Smooth muscle cell of the brain vasculature (primary cell): ENCODE results near the gene RAB3GAP2.
"Not testable (repeated sequence)": the region's sequence is repeated elsewhere in the genome, so short reads cannot be mapped to it uniquely, and the experiment has no call there.

ENCODE experiments used
- DNase-seq: peaks from one replicate; pipeline ENCODE4 v3.0.0-alpha.2; 2012; ENCODE audit warnings: low read depth, low spot score

RAB3GAP2 gene

GRCh38 chr1:220236278-220236677 is 36.0 kb downstream of the RAB3GAP2 start:
- not testable (repeated sequence) for DNase-seq

- DNase-seq: no peak
Observed at GRCh38 chr1:220235462-220235861, 36.8 kb downstream of the RAB3GAP2 start.

- DNase-seq: no peak
Observed at GRCh38 chr1:220233927-220234326, 38.3 kb downstream of the RAB3GAP2 start.

- no peak for DNase-seq
Observed at GRCh38 chr1:220229771-220230170, 42.5 kb downstream of the RAB3GAP2 start.

- DNase-seq: no peak
Observed at GRCh38 chr1:220227393-220227792, 44.9 kb downstream of the RAB3GAP2 start.

- no peak for DNase-seq
Observed at GRCh38 chr1:220226752-220227151, 45.5 kb downstream of the RAB3GAP2 start.

DNA sequence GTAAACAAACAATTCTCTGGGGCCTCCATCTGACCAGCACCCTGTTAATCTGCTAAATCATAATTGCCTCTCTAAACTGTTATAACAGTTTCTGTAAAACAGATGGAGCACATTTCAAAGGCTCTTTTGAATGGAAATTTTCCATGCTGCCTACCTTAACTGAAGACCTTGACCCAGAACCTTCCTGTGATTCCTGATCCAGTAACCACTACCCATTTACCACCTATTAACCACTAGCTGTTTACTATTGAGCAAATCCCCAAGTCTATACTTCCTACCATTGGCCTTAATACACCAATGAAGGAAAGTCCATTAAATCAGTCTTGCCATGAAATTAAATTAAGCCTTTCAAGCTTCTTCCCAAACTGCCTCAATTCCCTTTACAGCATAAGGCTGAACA is 46.3 kb downstream of the RAB3GAP2 start:
- no peak for DNase-seq

DNA sequence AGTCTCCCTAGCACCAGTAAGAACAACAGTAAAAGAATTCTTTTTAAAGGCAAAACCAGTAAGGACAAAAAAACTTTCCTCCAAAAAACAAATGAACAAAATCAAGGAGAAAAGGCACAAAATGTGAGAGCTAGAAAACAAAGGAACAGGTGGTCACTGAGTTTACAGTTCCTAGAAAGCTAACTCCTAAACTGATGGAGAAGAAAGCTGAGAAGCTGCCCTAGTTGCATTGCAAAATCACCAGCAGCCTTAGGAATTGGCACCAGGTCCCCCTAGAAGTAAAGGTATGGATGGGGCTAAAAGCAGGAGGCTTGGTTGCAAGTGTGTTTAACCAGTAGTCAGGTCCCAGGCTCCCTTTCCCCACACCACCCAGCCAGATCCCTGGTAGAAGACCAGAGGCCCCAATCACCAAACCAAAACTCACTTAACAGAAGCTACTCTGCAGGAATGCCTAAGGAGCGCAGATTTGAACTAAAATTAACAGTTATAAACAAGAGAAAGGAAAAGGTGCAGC is 47.6 kb downstream of the RAB3GAP2 start:
- DNase-seq: no peak

- DNase-seq: no peak
Observed at GRCh38 chr1:220224033-220224432, 48.2 kb downstream of the RAB3GAP2 start.

GRCh38 chr1:220222939-220223338 is 49.3 kb downstream of the RAB3GAP2 start:
- no peak for DNase-seq

- no peak for DNase-seq
Observed at GRCh38 chr1:220221670-220222069, 50.6 kb downstream of the RAB3GAP2 start.

GRCh38 chr1:220221269-220221668 is 51.0 kb downstream of the RAB3GAP2 start:
- no peak for DNase-seq

- not testable (repeated sequence) for DNase-seq
Observed at GRCh38 chr1:220220699-220221040, 51.6 kb downstream of the RAB3GAP2 start.

DNA sequence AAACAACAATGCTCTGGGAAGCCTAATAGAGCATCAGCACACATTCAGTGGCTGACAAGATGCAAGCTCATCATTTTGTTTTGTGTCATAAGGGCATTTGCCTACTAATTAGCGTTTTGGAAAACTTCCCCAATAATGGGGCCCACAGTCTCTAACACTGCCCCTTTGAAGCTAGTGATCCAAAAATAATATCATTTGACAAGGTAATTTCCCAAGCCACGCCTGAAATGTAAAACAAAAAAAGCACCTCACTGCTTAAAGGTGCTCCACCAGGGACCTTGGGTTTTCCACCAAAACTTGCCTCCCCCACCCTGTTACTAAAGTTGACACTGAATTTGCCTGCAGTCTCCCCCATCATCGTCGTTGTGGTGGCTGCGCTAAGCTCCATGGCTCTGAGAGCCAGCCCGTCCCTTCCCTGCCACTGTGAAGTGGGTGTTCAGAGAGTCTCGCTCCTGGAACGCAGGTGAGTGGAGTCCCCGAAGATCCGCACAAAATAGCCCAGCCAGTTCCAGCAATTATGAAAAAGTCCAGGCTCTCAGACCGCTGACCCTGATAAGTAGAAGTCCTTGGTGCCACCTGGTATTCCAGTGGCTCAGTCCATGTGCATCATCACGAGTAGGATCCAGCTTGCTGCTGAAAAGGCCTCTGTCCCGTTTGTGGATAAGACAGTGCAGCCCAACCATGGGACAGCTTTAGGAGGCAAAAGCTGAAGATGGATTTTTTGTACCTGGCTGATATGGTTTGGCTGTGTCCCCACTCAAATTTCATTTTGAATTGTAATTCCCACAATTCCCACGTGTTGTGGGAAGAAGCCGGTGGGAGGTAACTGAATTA is 52.2 kb downstream of the RAB3GAP2 start:
- DNase-seq: no peak

GRCh38 chr1:220219136-220219442 is 53.2 kb downstream of the RAB3GAP2 start:
- no peak for DNase-seq

DNA sequence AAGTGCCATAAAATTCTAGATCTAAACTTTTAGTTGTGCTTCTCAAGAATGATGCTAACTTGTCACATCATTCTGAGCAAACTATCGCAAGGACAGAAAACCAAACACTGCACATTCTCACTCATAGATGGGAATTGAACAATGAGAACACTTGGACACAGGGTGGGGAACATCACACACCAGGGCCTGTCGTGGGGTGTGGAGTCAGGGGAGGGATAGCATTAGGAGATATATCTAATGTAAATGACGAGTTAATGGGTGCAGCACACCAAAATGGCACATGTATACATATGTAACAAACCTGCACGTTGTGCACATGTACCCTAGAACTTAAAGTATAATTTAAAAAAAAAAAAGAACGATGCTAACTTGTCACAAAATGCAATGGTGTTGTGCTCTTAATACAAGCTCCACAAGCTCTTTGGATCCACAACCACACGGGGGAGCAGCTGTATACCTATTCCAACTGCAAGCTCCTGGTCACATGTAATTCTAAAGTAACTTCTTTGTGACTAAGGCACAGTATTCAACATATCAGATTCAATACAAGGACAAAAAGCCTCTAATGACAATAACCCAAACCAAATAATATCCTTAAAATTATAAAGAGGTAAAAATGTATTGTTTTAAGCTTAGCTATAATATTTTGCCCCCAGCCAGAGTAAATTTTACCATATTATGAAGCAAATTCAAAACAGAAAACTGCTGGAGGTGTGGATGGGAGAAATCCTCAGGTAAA is 53.7 kb downstream of the RAB3GAP2 start:
- DNase-seq: peak; percentile 41

- no peak for DNase-seq
Observed at GRCh38 chr1:220217383-220217988, 54.8 kb downstream of the RAB3GAP2 start.

GRCh38 chr1:220213382-220213983 is 58.8 kb downstream of the RAB3GAP2 start:
- no peak for DNase-seq

- no peak for DNase-seq
Observed at GRCh38 chr1:220207411-220207810, 64.8 kb downstream of the RAB3GAP2 start.

GRCh38 chr1:220204758-220205157 is 67.5 kb downstream of the RAB3GAP2 start:
- DNase-seq: not testable (repeated sequence)

- no peak for DNase-seq
Observed at GRCh38 chr1:220203816-220204215, 68.4 kb downstream of the RAB3GAP2 start.
